Caco-2 (cell line): Measurements from ENCODE around the gene ZNF428. TPM values are rescaled to one million over a fixed set of nuclear protein-coding genes. Genes with fewer than 3 reads are reported as not detected.

ENCODE experiments used
- BruUV-seq: library from RNA; stranded (reverse); fragments of 400-500 nt; replicated peaks from 2 replicates; lab custom pipeline; 2021; lab: Mats Ljungman, UMichigan
- CTCF ChIA-PET: fragments of 300-600 bp; sonication (Branson Sonifier 250); formaldehyde crosslinking; loops from one replicate; lab custom pipeline; 2022; ENCODE audit warnings: antibody characterized with exemption; lab: Charles Lee
- POLR2A ChIA-PET: fragments of 300-600 bp; sonication (Branson Sonifier 250); formaldehyde crosslinking; loops from one replicate; lab custom pipeline; 2022; ENCODE audit warnings: antibody characterized with exemption; lab: Charles Lee
- DNase-seq, 2 experiments: peaks; one replicate each; pipeline versions ENCODE4 v3.0.0 to v3.0.0-alpha.2; 2020 to 2022
- H3K27me3 ChIP-seq: replicated peaks from 2 replicates; pipeline ENCODE4 v1.6.0; 2011; ENCODE audit warnings: low read length; ENCODE audit not compliant: control insufficient read depth, insufficient read depth
- H3K36me3 ChIP-seq: 2 replicates; pipeline ENCODE4 v1.5.1; 2011; ENCODE audit warnings: low read length; ENCODE audit not compliant: control insufficient read depth, insufficient read depth
- H3K4me1 ChIP-seq: fragments of 250-450 bp; sonication (Bioruptor Pico); 2 replicates; pipeline ENCODE4 v1.5.1; 2020; ENCODE audit warnings: mild to moderate bottlenecking
- H3K4me3 ChIP-seq: 2 replicates; pipeline ENCODE4 v1.5.1; 2011; ENCODE audit warnings: low read depth, mild to moderate bottlenecking, control low read depth, low read length
- H3K9me3 ChIP-seq: fragments of 250-450 bp; sonication (Bioruptor Pico); 2 replicates; pipeline ENCODE4 v1.5.1; 2020; ENCODE audit warnings: mild to moderate bottlenecking, moderate library complexity
- H3K27ac Mint-ChIP-seq: one replicate; pipeline ENCODE4 v1.8.0; 2022; ENCODE audit warnings: mixed read lengths; ENCODE audit not compliant: unreplicated experiment
- H3K27me3 Mint-ChIP-seq: one replicate; pipeline ENCODE4 v1.8.0; 2022; ENCODE audit warnings: mixed read lengths; ENCODE audit not compliant: insufficient read depth, unreplicated experiment
- H3K36me3 Mint-ChIP-seq: one replicate; pipeline ENCODE4 v1.8.0; 2022; ENCODE audit warnings: mild to moderate bottlenecking, mixed read lengths; ENCODE audit not compliant: insufficient read depth, unreplicated experiment
- H3K4me1 Mint-ChIP-seq: one replicate; pipeline ENCODE4 v1.8.0; 2022; ENCODE audit warnings: low read depth, mixed read lengths; ENCODE audit not compliant: unreplicated experiment
- H3K4me3 Mint-ChIP-seq: one replicate; pipeline ENCODE4 v1.8.0; 2022; ENCODE audit warnings: mild to moderate bottlenecking, moderate library complexity, mixed read lengths; ENCODE audit not compliant: unreplicated experiment
- H3K9me3 Mint-ChIP-seq: one replicate; pipeline ENCODE4 v1.8.0; 2022; ENCODE audit warnings: mixed read lengths; ENCODE audit not compliant: unreplicated experiment
- intact Hi-C: fragments of 100-400 bp; cut with micrococcal nuclease; formaldehyde crosslinking; loops from one replicate; pipeline ENCODE4 v1.10.0; 2022; ENCODE audit not compliant: unreplicated experiment
- total RNA-seq: library from RNA; stranded (reverse); gene quantifications from 2 replicates; pipeline ENCODE4 v1.2.3, GENCODE V29; 2022
- TF ChIP-seq, protein P1 (sequence below), 2 experiments: fragments of 200-600 bp in 1 of 2; IDR thresholded peaks; 1 replicate in 1 of 2; 2 replicates in 1 of 2; pipeline versions ENCODE4 v1.5.1 to v1.8.0; 2011 to 2022; ENCODE audit warnings: antibody characterized with exemption in 1 of 2, control low read depth in 1 of 2, inconsistent platforms in 1 of 2, low read depth in 1 of 2, low read length in 1 of 2, mild to moderate bottlenecking in 1 of 2, moderate library complexity in 1 of 2; ENCODE audit not compliant: insufficient read depth in 1 of 2, severe bottlenecking in 1 of 2, unreplicated experiment in 1 of 2

The ZNF428 gene
- total RNA-seq, 1 experiment from 2014 or later = 38.9 TPM

DNA sequence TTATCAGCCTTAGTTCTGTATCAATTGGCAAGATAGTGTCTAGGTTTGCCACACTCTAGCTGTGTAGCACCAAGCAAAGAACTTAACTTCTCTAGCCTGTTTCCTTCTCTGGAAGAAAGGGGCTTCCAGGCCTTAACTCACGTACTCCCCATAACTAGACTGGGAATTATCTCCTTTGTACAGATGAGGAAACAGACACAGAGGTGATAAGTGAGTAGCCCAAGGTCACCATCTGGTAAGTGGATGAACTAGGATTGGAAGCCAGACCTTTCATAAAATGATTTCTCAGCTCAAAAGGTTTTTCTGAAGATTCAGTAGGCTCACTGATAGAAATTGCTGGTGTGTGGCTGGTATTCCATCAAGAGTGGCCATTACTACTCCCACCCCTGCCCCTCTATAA, 3.1 kb downstream of the ZNF428 start:
- H3K36me3 ChIP-seq = peaks cover 1% of the 10 kb centered on the region; the same call in 1 of the 2 replicates
- intact Hi-C loops = no loop called here
- TF ChIP-seq, protein P1, sequence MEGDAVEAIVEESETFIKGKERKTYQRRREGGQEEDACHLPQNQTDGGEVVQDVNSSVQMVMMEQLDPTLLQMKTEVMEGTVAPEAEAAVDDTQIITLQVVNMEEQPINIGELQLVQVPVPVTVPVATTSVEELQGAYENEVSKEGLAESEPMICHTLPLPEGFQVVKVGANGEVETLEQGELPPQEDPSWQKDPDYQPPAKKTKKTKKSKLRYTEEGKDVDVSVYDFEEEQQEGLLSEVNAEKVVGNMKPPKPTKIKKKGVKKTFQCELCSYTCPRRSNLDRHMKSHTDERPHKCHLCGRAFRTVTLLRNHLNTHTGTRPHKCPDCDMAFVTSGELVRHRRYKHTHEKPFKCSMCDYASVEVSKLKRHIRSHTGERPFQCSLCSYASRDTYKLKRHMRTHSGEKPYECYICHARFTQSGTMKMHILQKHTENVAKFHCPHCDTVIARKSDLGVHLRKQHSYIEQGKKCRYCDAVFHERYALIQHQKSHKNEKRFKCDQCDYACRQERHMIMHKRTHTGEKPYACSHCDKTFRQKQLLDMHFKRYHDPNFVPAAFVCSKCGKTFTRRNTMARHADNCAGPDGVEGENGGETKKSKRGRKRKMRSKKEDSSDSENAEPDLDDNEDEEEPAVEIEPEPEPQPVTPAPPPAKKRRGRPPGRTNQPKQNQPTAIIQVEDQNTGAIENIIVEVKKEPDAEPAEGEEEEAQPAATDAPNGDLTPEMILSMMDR (IDR thresholded peaks at IDR 0.05; ENCODE audit: insufficient read depth in 1 of 2, low read depth in 1 of 2, low read length in 1 of 2, severe bottlenecking in 1 of 2, unreplicated experiment in 1 of 2) = no peak
- ChIA-PET POLR2A (no interaction called here), CTCF (interaction anchor here (0.5 kb wide), 1 partner anchor 66 kb away, joined by 3 read pairs; no protein-coding TSS in a partner anchor)
- H3K4me1 ChIP-seq = peaks cover 4% of the 10 kb centered on the region; the same call in 1 of the 2 replicates
- no TSS peak for BruUV-seq
- DNase-seq = no peak
- H3K4me3 ChIP-seq = no peak overlapping the region
- Mint-ChIP-seq H3K9me3 (no peaks in the 10 kb centered on the region), H3K27ac (no peak overlapping the region), H3K4me1 (peaks cover 8% of the 10 kb centered on the region), H3K36me3 (peaks cover 30% of the 10 kb centered on the region), H3K27me3 (no peaks in the 10 kb centered on the region), H3K4me3 (no peak overlapping the region)
- H3K27me3 ChIP-seq = no peaks in the 10 kb centered on the region
- H3K9me3 ChIP-seq = no peaks in the 10 kb centered on the region

DNA sequence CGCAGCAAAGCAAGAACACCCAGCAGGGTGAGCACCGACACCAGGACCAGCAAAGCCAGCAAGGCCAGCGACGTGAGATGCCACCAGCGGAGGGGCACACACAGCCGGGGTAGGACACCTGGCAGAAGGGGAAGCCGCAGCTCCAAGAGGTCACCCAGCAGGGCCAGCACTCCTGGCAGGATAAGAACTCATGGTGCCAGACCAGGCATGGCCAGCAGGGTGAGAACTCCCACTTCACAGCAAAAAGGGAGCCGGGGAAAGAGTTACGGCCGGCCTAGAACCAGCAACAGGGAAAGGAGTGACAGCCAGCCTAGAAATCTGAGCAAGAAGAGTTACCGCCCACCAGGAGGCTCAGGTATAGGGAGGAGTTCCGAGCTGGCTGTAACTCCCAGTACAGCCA, 7.1 kb downstream of the ZNF428 start:
- CTCF ChIA-PET = no interaction called here
- H3K36me3 ChIP-seq = peaks cover 1% of the 10 kb centered on the region; the same call in 1 of the 2 replicates

DNA sequence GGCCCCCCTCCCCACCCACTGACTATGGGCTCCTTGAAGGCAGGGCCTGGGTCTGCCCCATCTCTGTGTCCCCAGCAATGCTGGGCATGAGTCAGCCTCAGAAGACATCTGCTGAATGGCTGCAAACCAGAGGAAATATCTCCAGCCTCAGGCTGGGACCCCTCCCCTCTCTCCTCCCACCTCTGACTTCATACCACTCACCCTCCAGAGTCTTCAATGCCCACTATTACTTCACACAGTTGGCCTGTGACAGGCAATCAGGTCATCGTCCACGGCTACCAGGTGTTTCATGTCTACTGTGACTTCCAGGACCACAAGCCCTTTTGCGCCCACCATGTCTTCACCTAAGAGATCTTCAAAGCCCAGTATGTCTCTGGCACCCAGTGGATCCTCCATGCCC, 7.6 kb downstream of the ZNF428 start, which contains the start of gene SRRM5:
SRRM5 (plus strand) TSS at position 301 of the 400 bp plus-strand sequence; CDS start at position 335, 34 bp downstream.
- H3K4me1 ChIP-seq = no peaks in the 10 kb centered on the region
- Mint-ChIP-seq H3K27me3 (no peaks in the 10 kb centered on the region), H3K27ac (no peak within 1 kb of the TSS), H3K4me3 (no peak within 1 kb of the TSS), H3K4me1 (peaks cover 10% of the 10 kb centered on the region), H3K36me3 (peaks cover 40% of the 10 kb centered on the region), H3K9me3 (no peaks in the 10 kb centered on the region)
- POLR2A ChIA-PET = no interaction called here
- TF ChIP-seq, protein P1 (IDR thresholded peaks at IDR 0.05; ENCODE audit: insufficient read depth in 1 of 2, low read depth in 1 of 2, low read length in 1 of 2, severe bottlenecking in 1 of 2, unreplicated experiment in 1 of 2) = no peak
- no peak for DNase-seq
- intact Hi-C loops = no loop called here
- H3K27me3 ChIP-seq = no peaks in the 10 kb centered on the region
- CTCF ChIA-PET = no interaction called here
- BruUV-seq = no TSS peak
- H3K9me3 ChIP-seq = no peaks in the 10 kb centered on the region
- peaks cover 1% of the 10 kb centered on the region; the same call in 1 of the 2 replicates for H3K36me3 ChIP-seq
- no peak within 1 kb of the TSS for H3K4me3 ChIP-seq

More for the DNA sequence above, 7.1 kb downstream of the ZNF428 start:
- POLR2A ChIA-PET = no interaction called here
- BruUV-seq = no TSS peak
- H3K4me1 ChIP-seq = no peaks in the 10 kb centered on the region
- Mint-ChIP-seq H3K9me3 (no peaks in the 10 kb centered on the region), H3K4me3 (no peak overlapping the region), H3K27ac (no peak overlapping the region), H3K27me3 (no peaks in the 10 kb centered on the region), H3K4me1 (peaks cover 10% of the 10 kb centered on the region), H3K36me3 (peaks cover 37% of the 10 kb centered on the region)
- TF ChIP-seq, protein P1 (IDR thresholded peaks at IDR 0.05; ENCODE audit: insufficient read depth in 1 of 2, low read depth in 1 of 2, low read length in 1 of 2, severe bottlenecking in 1 of 2, unreplicated experiment in 1 of 2) = no peak
- H3K9me3 ChIP-seq = no peaks in the 10 kb centered on the region
- H3K27me3 ChIP-seq = no peaks in the 10 kb centered on the region
- H3K4me3 ChIP-seq = no peak overlapping the region
- no peak for DNase-seq
- intact Hi-C loops = no loop called here
